ENCODE measurements around the gene PJVK.

DNA sequence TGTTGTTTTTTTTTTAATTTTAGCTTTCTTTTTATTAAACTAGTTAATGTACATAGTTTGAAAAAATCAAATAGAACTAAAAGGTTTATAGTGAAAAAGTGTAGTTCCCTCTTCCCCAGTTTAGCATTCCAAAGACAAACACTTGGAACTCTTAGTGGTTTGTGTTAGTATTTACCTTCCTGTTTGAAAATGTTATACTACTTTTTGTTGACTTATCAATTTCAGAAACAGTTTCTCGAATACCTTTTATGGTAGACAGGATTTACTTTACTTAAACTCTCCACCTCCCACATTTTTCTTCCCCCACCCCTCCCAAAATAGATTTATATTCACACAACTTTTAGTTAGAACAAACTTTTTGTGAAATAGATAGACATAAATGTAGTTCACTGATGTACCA lies 55.8 kb downstream of the PJVK start:
- TF ChIP-seq, protein P1, sequence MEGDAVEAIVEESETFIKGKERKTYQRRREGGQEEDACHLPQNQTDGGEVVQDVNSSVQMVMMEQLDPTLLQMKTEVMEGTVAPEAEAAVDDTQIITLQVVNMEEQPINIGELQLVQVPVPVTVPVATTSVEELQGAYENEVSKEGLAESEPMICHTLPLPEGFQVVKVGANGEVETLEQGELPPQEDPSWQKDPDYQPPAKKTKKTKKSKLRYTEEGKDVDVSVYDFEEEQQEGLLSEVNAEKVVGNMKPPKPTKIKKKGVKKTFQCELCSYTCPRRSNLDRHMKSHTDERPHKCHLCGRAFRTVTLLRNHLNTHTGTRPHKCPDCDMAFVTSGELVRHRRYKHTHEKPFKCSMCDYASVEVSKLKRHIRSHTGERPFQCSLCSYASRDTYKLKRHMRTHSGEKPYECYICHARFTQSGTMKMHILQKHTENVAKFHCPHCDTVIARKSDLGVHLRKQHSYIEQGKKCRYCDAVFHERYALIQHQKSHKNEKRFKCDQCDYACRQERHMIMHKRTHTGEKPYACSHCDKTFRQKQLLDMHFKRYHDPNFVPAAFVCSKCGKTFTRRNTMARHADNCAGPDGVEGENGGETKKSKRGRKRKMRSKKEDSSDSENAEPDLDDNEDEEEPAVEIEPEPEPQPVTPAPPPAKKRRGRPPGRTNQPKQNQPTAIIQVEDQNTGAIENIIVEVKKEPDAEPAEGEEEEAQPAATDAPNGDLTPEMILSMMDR (conservative IDR thresholded peaks at IDR 0.05; ENCODE audit: low read depth in 2 of 2): no peak
- TF ChIP-seq EZH2phosphoT487 (IDR thresholded peaks at IDR 0.05; ENCODE audit: unreplicated experiment) (no peak), EZH2 (IDR thresholded peaks at IDR 0.05; ENCODE audit: low read depth, unreplicated experiment) (no peak), POLR2AphosphoS5 (IDR thresholded peaks at IDR 0.05; ENCODE audit: low read depth) (no peak), JUNB (IDR thresholded peaks at IDR 0.05; ENCODE audit: unreplicated experiment) (no peak), ZNF114 (CRISPR knock-in tag; IDR thresholded peaks at IDR 0.05) (no peak), CREB1 (CRISPR knock-in tag; IDR thresholded peaks at IDR 0.05; ENCODE audit: low read depth) (no peak)
- TF ChIP-seq, protein P2, sequence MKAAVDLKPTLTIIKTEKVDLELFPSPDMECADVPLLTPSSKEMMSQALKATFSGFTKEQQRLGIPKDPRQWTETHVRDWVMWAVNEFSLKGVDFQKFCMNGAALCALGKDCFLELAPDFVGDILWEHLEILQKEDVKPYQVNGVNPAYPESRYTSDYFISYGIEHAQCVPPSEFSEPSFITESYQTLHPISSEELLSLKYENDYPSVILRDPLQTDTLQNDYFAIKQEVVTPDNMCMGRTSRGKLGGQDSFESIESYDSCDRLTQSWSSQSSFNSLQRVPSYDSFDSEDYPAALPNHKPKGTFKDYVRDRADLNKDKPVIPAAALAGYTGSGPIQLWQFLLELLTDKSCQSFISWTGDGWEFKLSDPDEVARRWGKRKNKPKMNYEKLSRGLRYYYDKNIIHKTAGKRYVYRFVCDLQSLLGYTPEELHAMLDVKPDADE (IDR thresholded peaks at IDR 0.05): no peak
- TF ChIP-seq, protein P3, sequence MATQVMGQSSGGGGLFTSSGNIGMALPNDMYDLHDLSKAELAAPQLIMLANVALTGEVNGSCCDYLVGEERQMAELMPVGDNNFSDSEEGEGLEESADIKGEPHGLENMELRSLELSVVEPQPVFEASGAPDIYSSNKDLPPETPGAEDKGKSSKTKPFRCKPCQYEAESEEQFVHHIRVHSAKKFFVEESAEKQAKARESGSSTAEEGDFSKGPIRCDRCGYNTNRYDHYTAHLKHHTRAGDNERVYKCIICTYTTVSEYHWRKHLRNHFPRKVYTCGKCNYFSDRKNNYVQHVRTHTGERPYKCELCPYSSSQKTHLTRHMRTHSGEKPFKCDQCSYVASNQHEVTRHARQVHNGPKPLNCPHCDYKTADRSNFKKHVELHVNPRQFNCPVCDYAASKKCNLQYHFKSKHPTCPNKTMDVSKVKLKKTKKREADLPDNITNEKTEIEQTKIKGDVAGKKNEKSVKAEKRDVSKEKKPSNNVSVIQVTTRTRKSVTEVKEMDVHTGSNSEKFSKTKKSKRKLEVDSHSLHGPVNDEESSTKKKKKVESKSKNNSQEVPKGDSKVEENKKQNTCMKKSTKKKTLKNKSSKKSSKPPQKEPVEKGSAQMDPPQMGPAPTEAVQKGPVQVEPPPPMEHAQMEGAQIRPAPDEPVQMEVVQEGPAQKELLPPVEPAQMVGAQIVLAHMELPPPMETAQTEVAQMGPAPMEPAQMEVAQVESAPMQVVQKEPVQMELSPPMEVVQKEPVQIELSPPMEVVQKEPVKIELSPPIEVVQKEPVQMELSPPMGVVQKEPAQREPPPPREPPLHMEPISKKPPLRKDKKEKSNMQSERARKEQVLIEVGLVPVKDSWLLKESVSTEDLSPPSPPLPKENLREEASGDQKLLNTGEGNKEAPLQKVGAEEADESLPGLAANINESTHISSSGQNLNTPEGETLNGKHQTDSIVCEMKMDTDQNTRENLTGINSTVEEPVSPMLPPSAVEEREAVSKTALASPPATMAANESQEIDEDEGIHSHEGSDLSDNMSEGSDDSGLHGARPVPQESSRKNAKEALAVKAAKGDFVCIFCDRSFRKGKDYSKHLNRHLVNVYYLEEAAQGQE (IDR thresholded peaks at IDR 0.05; ENCODE audit: unreplicated experiment): no peak
- TF ChIP-seq, protein P4, sequence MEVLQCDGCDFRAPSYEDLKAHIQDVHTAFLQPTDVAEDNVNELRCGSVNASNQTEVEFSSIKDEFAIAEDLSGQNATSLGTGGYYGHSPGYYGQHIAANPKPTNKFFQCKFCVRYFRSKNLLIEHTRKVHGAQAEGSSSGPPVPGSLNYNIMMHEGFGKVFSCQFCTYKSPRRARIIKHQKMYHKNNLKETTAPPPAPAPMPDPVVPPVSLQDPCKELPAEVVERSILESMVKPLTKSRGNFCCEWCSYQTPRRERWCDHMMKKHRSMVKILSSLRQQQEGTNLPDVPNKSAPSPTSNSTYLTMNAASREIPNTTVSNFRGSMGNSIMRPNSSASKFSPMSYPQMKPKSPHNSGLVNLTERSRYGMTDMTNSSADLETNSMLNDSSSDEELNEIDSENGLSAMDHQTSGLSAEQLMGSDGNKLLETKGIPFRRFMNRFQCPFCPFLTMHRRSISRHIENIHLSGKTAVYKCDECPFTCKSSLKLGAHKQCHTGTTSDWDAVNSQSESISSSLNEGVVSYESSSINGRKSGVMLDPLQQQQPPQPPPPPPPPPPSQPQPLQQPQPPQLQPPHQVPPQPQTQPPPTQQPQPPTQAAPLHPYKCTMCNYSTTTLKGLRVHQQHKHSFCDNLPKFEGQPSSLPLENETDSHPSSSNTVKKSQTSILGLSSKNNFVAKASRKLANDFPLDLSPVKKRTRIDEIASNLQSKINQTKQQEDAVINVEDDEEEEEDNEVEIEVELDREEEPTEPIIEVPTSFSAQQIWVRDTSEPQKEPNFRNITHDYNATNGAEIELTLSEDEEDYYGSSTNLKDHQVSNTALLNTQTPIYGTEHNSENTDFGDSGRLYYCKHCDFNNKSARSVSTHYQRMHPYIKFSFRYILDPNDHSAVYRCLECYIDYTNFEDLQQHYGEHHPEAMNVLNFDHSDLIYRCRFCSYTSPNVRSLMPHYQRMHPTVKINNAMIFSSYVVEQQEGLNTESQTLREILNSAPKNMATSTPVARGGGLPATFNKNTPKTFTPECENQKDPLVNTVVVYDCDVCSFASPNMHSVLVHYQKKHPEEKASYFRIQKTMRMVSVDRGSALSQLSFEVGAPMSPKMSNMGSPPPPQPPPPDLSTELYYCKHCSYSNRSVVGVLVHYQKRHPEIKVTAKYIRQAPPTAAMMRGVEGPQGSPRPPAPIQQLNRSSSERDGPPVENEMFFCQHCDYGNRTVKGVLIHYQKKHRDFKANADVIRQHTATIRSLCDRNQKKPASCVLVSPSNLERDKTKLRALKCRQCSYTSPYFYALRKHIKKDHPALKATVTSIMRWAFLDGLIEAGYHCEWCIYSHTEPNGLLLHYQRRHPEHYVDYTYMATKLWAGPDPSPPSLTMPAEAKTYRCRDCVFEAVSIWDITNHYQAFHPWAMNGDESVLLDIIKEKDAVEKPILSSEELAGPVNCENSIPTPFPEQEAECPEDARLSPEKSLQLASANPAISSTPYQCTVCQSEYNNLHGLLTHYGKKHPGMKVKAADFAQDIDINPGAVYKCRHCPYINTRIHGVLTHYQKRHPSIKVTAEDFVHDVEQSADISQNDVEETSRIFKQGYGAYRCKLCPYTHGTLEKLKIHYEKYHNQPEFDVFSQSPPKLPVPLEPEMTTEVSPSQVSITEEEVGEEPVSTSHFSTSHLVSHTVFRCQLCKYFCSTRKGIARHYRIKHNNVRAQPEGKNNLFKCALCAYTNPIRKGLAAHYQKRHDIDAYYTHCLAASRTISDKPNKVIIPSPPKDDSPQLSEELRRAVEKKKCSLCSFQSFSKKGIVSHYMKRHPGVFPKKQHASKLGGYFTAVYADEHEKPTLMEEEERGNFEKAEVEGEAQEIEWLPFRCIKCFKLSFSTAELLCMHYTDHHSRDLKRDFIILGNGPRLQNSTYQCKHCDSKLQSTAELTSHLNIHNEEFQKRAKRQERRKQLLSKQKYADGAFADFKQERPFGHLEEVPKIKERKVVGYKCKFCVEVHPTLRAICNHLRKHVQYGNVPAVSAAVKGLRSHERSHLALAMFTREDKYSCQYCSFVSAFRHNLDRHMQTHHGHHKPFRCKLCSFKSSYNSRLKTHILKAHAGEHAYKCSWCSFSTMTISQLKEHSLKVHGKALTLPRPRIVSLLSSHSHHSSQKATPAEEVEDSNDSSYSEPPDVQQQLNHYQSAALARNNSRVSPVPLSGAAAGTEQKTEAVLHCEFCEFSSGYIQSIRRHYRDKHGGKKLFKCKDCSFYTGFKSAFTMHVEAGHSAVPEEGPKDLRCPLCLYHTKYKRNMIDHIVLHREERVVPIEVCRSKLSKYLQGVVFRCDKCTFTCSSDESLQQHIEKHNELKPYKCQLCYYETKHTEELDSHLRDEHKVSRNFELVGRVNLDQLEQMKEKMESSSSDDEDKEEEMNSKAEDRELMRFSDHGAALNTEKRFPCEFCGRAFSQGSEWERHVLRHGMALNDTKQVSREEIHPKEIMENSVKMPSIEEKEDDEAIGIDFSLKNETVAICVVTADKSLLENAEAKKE (CRISPR knock-in tag; IDR thresholded peaks at IDR 0.05): no peak

All from GM23338 (cell line).